Heart right ventricle (tissue), 16 donors: ENCODE measurements around the gene TPRG1. TPM values are rescaled to one million over a fixed set of nuclear protein-coding genes. Genes with fewer than 3 reads are reported as not detected.

ENCODE experiments used
- ATAC-seq, 8 donors: fragments of 200-7000 bp; cut with Tn5 transposase; one replicate each; pipeline ENCODE4 v1.9.1; 2020; ENCODE audit warnings: mild to moderate bottlenecking in 8 of 8, moderate library complexity in 8 of 8, moderate number of reproducible peaks in 1 of 8
- DNase-seq, 2 donors: peaks; one replicate each; pipeline ENCODE4 v3.0.0-alpha.2; 2020
- H3K27ac ChIP-seq, 10 donors: fragments of 200-600 bp; sonication (generic) in 2 of 10; one replicate each; pipeline versions ENCODE4 v1.5.0 to v1.8.0; 2020 to 2022; ENCODE audit warnings: mild to moderate bottlenecking in 3 of 10
- H3K27me3 ChIP-seq, 7 donors: fragments of 200-600 bp; one replicate each; pipeline ENCODE4 v1.8.0; 2021 to 2022; ENCODE audit warnings: mild to moderate bottlenecking in 2 of 7
- H3K36me3 ChIP-seq, 9 donors: fragments of 200-600 bp; sonication (generic) in 1 of 9; one replicate each; pipeline versions ENCODE4 v1.5.0 to v1.8.0; 2020 to 2022; ENCODE audit warnings: mild to moderate bottlenecking in 2 of 9
- H3K4me1 ChIP-seq, 9 donors: fragments of 200-600 bp; sonication (generic) in 1 of 9; one replicate each; pipeline versions ENCODE4 v1.5.0 to v1.8.0; 2020 to 2022; ENCODE audit warnings: mild to moderate bottlenecking in 4 of 9
- H3K4me3 ChIP-seq, 10 donors: fragments of 200-600 bp; sonication (generic) in 2 of 10; one replicate each; pipeline versions ENCODE4 v1.5.0 to v1.8.0; 2020 to 2022; ENCODE audit warnings: mild to moderate bottlenecking in 7 of 10, moderate library complexity in 2 of 10
- H3K9me3 ChIP-seq, 11 donors: fragments of 200-600 bp in 10 of 11; sonication (generic) in 2 of 11; one replicate each; pipeline versions ENCODE4 v1.5.0 to v1.8.0; 2013 to 2022; ENCODE audit warnings: mild to moderate bottlenecking in 2 of 11, control low read depth in 1 of 11, moderate library complexity in 1 of 11
- WGBS, 2 donors: extraction: QIAGEN DNeasy Blood & Tissue Kit; methylation state at CpG; one replicate each; pipeline ENCODE4 v1.1.7; 2013; ENCODE audit warnings: inconsistent platforms in 1 of 2; 5-methylcytosine and 5-hydroxymethylcytosine counted together
- intact Hi-C, 10 donors: fragments of 100-400 bp; cut with DNase I; formaldehyde crosslinking; loops; one replicate each; pipeline versions ENCODE4 v1.11.1 to v1.14.2; 2022
- polyA plus RNA-seq, 2 donors: library from polyadenylated mRNA; stranded (reverse); fragments of 200-250 nt; gene quantifications; one replicate each; pipeline ENCODE4 v1.2.3, GENCODE V29; 2013
- total RNA-seq, 10 donors: library from RNA; stranded (reverse); fragmentation: NEBNext Ultra II Directional in 3 of 10; extraction: Animal tissue kit (Norgen Biotek cat#: 25700) in 3 of 10; gene quantifications; one replicate each; pipeline versions ENCODE4 v1.2.1 to v1.2.4, GENCODE V29; 2021 to 2023
- TF ChIP-seq, protein P1 (sequence below), 9 donors: fragments of 200-600 bp; sonication (generic) in 2 of 9; IDR thresholded peaks; one replicate each; pipeline versions ENCODE4 v1.5.0 to v1.8.0; 2021 to 2022; ENCODE audit warnings: antibody characterized with exemption in 9 of 9, mild to moderate bottlenecking in 5 of 9, moderate library complexity in 1 of 9
- donor health status: Arrhythmogenic right ventricular cardiomyopathy.
- donor health status: ischemic (EF 13 %, LVEDD 7.1; RV severe dilation, severe dysfunction).
- donor health status: healthy with polysubstance abuse.
- donor health status: DM: no; HTN: yes; CAD: no.
- donor health status: DM: no; HTN: no; CAD: no.
- donor health status: ischemic (EF 25% LVEDD 6.9; RV normal size, moderate dysfunction).
- donor health status: ischemic (EF 25% LVEDD 5.7; RV mildly dilated, moderate dysfunction).
- donor health status: healthy.
- donor health status: DM: yes; HTN: yes; CAD: no.
- donor health status: Ischemic cardiomyopathy.
- donor health status: ischemic (EF 35%, LVEDD 5.7; RV mildly dilated, moderate dysfunction).
- donor health status: nonischemic (EF 11% LVEDD 7.7; RV severe dilation, severe dysfunction).
- donor health status: DM: yes; HTN: yes; CAD: no.
- donor health status: PGD.
- donor health status: ischemic (EF 29% LVEDD 5.4; RV normal size, mild dysfunction).
- donor health status: nonischemic (EF 23%, LVEDD 6.1; RV moderate dilation, normal function).

Gene TPRG1
- total and polyA plus RNA-seq, 12 donors: 0.62 to 3.1 (median 1.8) TPM

DNA sequence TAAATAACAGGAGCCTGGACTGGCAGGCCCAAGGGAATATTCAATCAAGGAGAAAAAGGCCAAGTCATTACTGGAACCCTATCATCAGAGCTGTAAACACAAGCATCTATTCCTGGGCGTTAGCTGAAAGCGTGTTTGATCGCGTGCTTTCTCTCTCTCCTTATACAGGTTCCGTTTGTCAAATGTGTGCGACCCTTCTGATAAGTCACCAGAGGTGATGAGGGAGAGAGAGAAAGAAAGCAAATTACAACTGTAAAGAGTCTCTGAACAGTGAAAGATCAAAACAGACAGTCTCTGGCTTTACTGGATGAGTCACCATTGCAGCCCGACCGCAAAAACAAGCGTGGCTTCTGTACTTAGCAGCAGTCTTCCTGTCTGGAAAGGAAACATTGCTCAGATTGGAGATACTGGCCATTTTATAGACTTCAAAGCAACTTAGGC, 39.5 kb upstream of the TPRG1 start:
- Histone ChIP-seq H3K27me3 (no peaks in the 10 kb centered on the region), H3K9me3 (no peaks in the 10 kb centered on the region), H3K4me3 (no peak overlapping the region), H3K4me1 (peaks cover 0 to 27% (median 9%) of the 10 kb centered on the region in 9 donors), H3K27ac (peak overlapping the region in 9 of 10 donors; percentile 6 to 82 (median 42)), H3K36me3 (no peaks in the 10 kb centered on the region)
- intact Hi-C loops: loop anchor here in 4 of 10 donors (1.0 to 10.0 kb wide), 2 partner anchors 157 to 1391 kb away; no protein-coding TSS in a partner anchor
- ATAC-seq (peak; percentile 17 to 89 (median 70)), DNase-seq (peak; percentile 30 to 31)
- TF ChIP-seq, protein P1, sequence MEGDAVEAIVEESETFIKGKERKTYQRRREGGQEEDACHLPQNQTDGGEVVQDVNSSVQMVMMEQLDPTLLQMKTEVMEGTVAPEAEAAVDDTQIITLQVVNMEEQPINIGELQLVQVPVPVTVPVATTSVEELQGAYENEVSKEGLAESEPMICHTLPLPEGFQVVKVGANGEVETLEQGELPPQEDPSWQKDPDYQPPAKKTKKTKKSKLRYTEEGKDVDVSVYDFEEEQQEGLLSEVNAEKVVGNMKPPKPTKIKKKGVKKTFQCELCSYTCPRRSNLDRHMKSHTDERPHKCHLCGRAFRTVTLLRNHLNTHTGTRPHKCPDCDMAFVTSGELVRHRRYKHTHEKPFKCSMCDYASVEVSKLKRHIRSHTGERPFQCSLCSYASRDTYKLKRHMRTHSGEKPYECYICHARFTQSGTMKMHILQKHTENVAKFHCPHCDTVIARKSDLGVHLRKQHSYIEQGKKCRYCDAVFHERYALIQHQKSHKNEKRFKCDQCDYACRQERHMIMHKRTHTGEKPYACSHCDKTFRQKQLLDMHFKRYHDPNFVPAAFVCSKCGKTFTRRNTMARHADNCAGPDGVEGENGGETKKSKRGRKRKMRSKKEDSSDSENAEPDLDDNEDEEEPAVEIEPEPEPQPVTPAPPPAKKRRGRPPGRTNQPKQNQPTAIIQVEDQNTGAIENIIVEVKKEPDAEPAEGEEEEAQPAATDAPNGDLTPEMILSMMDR (IDR thresholded peaks at IDR 0.05): no peak
- WGBS, 2 donors: 42 to 54% methylated on average over 9 of the region's 9 CpGs

DNA sequence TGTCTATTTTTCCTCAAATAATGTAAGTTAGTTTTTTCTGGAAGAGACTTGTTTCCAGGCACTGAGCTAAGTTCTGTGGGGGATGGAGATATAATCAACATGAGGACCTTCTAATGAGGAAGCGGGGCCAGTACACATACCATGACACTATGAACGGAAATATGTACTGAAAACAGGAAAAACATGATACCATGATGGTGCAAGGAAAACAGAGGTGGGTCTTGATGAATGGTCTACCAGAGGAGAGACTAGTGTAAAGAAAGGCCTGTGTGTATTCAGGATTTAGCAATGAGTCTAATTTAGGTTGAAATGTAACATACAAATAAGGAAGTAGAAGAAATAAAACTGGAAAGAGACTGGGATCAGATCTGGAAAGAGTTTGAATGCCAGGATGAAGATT, 38.9 kb upstream of the TPRG1 start:
- Histone ChIP-seq H3K4me3 (no peak overlapping the region), H3K9me3 (no peaks in the 10 kb centered on the region), H3K4me1 (peaks cover 0 to 27% (median 9%) of the 10 kb centered on the region in 9 donors), H3K27me3 (no peaks in the 10 kb centered on the region), H3K27ac (peak overlapping the region in 6 of 10 donors; percentile 22 to 82 (median 60)), H3K36me3 (no peaks in the 10 kb centered on the region)
- DNase-seq: no peak
- ATAC-seq: no peak
- 81 to 87% methylated on average over 2 of the region's 2 CpGs for WGBS, 2 donors
- intact Hi-C loops: loop anchor here in 4 of 10 donors (1.0 to 10.0 kb wide), 2 partner anchors 158 to 1392 kb away; no protein-coding TSS in a partner anchor
- TF ChIP-seq, protein P1 (IDR thresholded peaks at IDR 0.05): no peak

DNA sequence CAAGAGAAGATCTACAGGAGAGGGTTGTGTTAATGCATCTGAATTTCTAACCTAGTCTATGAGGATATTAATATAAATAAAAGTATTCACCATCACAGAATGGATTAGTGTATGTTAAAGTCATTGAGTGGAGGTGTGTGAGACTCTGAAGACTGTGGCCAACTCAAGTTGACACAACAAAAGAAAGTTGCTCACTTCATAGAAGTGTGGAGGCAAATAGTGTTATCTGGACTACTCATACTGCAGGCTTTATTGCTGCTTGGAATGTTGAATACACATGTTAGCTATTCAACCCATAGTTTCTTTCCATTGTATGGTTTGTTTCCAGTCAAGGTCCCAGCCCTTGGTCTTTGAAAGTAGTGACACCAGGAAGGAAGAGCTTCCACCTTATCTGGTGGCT, 38.0 kb upstream of the TPRG1 start:
- intact Hi-C loops: loop anchor here in 3 of 10 donors (10.0 kb wide), 1 partner anchor 159 kb away; no protein-coding TSS in a partner anchor
- TF ChIP-seq, protein P1 (IDR thresholded peaks at IDR 0.05): no peak
- no peak overlapping the region for H3K4me3 ChIP-seq
- peak in 1 of 8 donors; percentile 12 for ATAC-seq
- H3K4me1 ChIP-seq: peaks cover 0 to 27% (median 9%) of the 10 kb centered on the region in 9 donors
- no peak for DNase-seq
- no peaks in the 10 kb centered on the region for H3K27me3 ChIP-seq
- no peak overlapping the region for H3K27ac ChIP-seq
- no peaks in the 10 kb centered on the region for H3K36me3 ChIP-seq
- H3K9me3 ChIP-seq: no peaks in the 10 kb centered on the region

DNA sequence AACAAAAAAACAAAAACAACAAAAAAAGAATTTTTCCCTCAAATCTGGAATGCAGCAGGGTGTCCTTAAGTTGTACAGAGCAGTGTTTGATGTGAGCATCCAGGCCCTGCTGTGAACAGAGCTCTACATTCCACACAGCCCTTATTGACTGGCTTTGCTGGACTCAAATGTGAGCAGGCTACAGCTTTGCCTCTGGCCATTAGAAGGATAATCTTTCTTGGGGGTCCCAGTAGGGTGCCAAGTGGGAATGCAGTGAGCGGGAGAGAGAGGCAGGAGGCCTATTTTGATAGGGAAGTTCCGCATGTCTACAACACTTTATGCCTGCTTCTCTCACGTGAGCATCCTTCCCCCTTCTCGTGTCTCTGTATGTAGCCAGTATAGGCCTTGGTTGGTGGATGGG, 34.4 kb upstream of the TPRG1 start:
- H3K4me3 ChIP-seq: no peak overlapping the region
- no peaks in the 10 kb centered on the region for H3K36me3 ChIP-seq
- H3K27me3 ChIP-seq: no peaks in the 10 kb centered on the region
- H3K4me1 ChIP-seq: peaks cover 0 to 15% (median 4%) of the 10 kb centered on the region in 9 donors
- intact Hi-C loops: loop anchor here in 3 of 10 donors (10.0 kb wide), 1 partner anchor 163 kb away; no protein-coding TSS in a partner anchor
- H3K27ac ChIP-seq: no peak overlapping the region
- 89 to 92% methylated on average over 4 of the region's 4 CpGs for WGBS, 2 donors
- TF ChIP-seq, protein P1 (IDR thresholded peaks at IDR 0.05): no peak
- ATAC-seq (no peak), DNase-seq (no peak)
- H3K9me3 ChIP-seq: no peaks in the 10 kb centered on the region
